ENCODE results near the gene ARHGAP12.
A peak's percentile ranks its signal among the peaks of the same experiment; 100 is the strongest.

The ARHGAP12 gene

GRCh38 chr10:31947144-31947926 lies 18.7 kb upstream of the ARHGAP12 start:
- peak; percentile 35 to 44 for DNase-seq

- no peak for DNase-seq
Measured at GRCh38 chr10:31945392-31945791, 16.8 kb upstream of the ARHGAP12 start.

- no peak for DNase-seq
Measured at GRCh38 chr10:31944071-31944433, 15.4 kb upstream of the ARHGAP12 start.

- no peak for DNase-seq
Measured at GRCh38 chr10:31942892-31943291, 14.3 kb upstream of the ARHGAP12 start.

GRCh38 chr10:31942435-31942834 lies 13.8 kb upstream of the ARHGAP12 start:
- no peak for DNase-seq

GRCh38 chr10:31940839-31941653 lies 12.4 kb upstream of the ARHGAP12 start:
- DNase-seq: no peak

- DNase-seq: no peak
Measured at GRCh38 chr10:31939797-31940708, 11.4 kb upstream of the ARHGAP12 start.

- DNase-seq: no peak
Measured at GRCh38 chr10:31937371-31937770, 8.7 kb upstream of the ARHGAP12 start.

- DNase-seq: no peak
Measured at GRCh38 chr10:31936933-31937332, 8.3 kb upstream of the ARHGAP12 start.

- no peak for DNase-seq
Measured at GRCh38 chr10:31936086-31936485, 7.5 kb upstream of the ARHGAP12 start.

- no peak for DNase-seq
Measured at GRCh38 chr10:31935678-31936077, 7.0 kb upstream of the ARHGAP12 start.

- no peak for DNase-seq
Measured at GRCh38 chr10:31932838-31933237, 4.2 kb upstream of the ARHGAP12 start.

- no peak for DNase-seq
Measured at GRCh38 chr10:31930856-31931255, 2.2 kb upstream of the ARHGAP12 start.

- DNase-seq: peak; percentile 32 to 42
Measured at GRCh38 chr10:31930023-31930751, 1.6 kb upstream of the ARHGAP12 start.

- DNase-seq: peak; percentile 23 to 31
Measured at GRCh38 chr10:31929261-31930022, 811 bp upstream of the ARHGAP12 start.

- peak; percentile 23 to 45 for DNase-seq
Measured at GRCh38 chr10:31927884-31928548, 615 bp downstream of the ARHGAP12 start.

- DNase-seq: peak in 1 of 2 donors; percentile 42
Measured at GRCh38 chr10:31927565-31927883, 1.1 kb downstream of the ARHGAP12 start.

GRCh38 chr10:31926765-31927564 lies 1.7 kb downstream of the ARHGAP12 start:
- DNase-seq: no peak

- DNase-seq: peak; percentile 53 to 55
Measured at GRCh38 chr10:31926160-31926559, 2.5 kb downstream of the ARHGAP12 start.

GRCh38 chr10:31924833-31925232 lies 3.8 kb downstream of the ARHGAP12 start:
- no peak for DNase-seq

Data from inflammatory macrophage treated with lipopolysaccharide for 1 hour (primary cell).